NCI-H1930 (cell line): ENCODE data around the gene COX5A.

Experiments
- DNase-seq, 2 experiments: peaks; one replicate each; lab custom pipeline; 2025; lab: John Stamatoyannopoulos, UW

Gene COX5A

DNA sequence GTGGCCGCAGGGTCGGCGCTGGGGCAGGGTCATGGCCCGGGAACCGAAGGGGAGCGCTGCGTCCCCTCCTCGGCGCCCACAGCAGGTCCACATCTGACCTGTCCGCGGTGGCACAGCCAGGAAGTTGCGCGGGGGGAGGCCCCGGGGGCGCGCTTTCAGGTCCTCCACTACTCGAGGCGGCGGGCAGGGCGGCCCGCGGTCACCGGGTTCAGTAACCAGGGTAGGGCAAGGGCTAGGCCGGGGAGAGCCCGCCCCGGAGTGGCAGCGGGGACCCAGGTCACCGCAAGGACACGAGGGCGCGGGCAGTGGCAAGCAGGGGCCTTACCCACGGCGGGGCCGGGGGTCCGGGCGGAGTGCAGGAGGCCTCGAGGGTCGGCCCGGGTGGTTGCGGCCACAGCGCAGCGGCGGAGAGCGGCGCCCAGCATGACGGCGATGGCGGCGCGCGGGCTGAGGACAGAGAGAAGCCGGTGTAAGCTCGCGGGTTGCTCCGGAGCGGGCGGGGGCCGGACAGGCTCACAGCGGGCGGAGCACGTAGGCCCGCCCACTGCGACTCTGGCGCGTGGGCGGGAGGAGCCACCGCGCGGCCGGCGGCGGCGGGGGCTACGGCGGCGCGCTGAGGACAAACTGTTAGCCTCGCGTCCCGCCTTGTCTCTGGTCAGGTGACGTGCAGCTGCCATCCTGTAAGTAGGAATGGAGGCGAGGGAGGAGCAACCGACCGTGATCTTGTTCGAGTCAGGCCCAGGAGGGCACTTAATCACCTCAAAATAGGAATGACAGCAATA lies at the start of gene COX5A:
COX5A (minus strand) TSS at position 484 of the 782 bp plus-strand sequence; CDS start at position 425, 59 bp downstream.
- DNase-seq = peak; percentile 87 to 94

DNA sequence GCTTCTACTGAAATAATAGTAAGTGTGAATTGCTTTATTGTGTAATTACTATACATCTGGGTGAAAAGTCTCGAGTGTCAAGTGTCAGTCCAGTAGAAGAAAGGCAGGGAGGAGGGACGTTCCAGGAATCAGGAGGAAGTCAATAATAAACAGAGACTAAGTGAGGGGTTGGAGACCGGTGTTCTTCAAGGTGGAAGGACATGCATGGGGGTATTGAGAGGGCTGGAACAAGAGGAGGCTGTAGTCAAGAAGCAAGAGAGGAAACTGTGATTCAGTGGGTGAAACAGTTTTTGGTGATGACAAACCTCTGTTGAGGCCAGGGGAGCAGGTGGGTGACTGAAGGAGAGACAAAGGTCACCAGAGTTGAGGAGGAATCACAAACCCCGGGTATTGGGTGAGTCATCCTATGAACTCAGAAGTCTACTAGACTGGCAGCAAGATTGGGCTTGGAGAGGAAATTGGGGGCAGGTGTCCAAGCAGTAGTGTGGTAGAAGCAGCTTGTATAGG lies 45.9 kb upstream of the COX5A start:
- DNase-seq = no peak

DNA sequence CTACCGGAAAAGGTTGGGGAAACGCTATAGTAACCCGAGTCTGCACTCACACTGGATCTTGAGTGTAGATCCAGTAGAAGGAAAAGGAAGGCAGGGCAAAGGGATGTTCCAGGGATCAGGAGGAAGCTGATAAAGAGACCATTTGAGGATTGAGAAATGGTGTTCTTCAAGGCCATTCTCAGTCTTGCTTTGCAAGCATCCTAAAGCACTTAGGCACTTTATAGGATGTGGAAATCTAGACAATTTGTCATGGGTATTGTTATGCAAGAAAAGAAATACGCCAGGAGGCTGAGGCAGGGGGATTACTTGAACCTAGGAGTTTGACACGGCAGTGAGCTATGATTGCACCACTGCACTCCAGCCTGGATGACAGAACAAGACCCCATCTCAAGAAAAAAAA lies 44.3 kb upstream of the COX5A start:
- DNase-seq = no peak

GRCh38 chr15:74978503-74978902 lies 40.6 kb upstream of the COX5A start:
- no peak for DNase-seq

DNA sequence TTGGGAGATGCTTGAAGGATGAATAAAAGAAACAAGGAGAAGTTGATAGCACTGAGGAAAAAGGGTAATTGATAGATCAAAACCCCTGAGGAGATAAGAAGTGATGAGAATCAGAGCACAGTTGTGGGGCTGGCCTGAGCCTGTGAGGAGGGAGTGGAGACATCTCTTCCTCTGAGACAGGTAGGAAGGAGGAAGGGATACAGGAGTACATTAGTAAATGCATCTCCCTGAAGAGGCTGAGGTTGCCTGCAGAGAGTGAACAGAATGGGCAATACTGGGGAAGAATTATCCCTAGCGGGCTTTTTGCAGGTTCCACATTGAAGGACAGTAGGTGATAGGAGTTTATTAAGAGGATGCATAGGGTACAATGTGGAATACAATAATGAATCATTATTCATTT lies 40.2 kb upstream of the COX5A start:
- no peak for DNase-seq

DNA sequence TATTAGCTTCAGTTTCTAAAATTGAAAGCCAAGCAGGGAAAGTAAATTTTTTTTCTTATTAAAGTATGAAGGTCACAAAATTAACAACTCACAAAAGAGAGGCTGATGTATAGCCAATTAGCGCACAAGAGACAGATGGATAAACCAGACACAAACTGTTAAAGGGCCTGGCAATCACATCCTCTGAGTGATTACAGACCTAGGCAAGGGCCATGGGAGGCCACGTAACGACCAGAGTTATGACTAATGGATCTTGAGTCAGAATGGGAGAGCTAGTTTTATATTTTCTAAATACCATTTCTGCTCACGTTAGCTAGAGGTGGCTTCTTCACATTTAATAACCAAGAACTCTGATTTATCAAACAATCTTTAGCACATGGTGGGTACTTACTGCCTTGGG lies 39.7 kb upstream of the COX5A start:
- no peak for DNase-seq

DNA sequence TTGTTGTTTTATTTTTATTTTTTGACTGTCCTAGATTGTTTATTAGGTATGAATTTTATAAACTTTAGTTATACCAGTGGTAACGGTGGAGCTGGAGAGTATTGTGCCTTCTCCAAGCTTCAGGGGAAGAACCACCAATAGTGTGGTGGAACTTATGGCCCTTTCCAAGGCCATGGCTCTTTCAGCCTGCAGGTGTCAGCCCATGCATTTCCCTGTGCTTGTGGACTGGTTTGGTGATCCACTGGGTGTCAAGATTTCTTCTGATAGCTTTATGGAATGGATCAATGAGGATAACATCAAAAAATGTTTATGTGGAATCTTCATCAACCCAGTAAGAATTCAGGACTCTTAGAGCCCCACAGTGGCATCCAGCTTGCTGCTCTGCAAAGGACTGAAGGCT lies 38.3 kb upstream of the COX5A start:
- no peak for DNase-seq

- DNase-seq = no peak
Measured at GRCh38 chr15:74967670-74968069, 29.8 kb upstream of the COX5A start.

- no peak for DNase-seq
Measured at GRCh38 chr15:74964794-74965193, 26.9 kb upstream of the COX5A start.

GRCh38 chr15:74963213-74963612 lies 25.3 kb upstream of the COX5A start:
- no peak for DNase-seq

DNA sequence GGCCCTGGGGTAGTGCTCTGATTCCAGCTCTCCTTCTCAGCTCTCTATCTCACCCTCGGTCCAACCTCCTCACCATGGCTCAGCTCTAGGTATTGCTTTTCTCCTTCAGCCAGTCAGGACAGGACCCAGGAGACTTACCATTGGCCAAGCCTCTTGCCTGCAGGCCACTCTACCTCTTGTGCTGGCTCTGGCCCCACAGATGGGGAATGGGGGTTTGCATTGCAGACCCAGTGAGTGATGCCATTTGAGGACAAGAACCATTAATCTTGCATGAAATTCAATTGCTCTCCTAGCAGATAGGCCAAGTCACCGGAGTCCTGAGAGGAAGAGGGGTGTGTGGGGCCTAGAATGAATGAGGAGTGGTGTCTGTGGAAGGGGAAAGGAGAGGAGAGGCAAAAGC lies 24.8 kb upstream of the COX5A start:
- no peak for DNase-seq

DNA sequence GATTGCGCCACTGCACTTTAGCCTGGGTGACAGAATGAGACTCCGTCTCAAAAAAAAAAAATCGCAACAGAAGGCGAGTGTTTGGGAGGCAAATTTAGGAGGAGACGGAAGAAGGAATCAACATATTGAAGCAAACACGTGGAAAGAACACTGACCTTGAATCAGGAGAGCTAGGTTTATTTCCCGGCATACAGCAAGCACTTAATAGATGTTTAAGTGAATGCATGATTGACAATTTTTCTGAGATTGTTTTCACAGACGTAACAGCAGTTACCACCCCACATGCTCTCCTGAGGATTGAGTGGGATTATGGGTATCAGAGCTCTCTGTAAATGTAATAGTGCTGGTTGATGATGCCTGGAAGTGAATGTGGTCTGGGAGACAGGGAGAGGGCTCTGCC lies 24.3 kb upstream of the COX5A start:
- DNase-seq = no peak

GRCh38 chr15:74961616-74962015 lies 23.7 kb upstream of the COX5A start:
- DNase-seq = no peak

- no peak for DNase-seq
Measured at GRCh38 chr15:74960995-74961588, 23.2 kb upstream of the COX5A start.

GRCh38 chr15:74960286-74960685 lies 22.4 kb upstream of the COX5A start:
- DNase-seq = no peak

- DNase-seq = no peak
Measured at GRCh38 chr15:74959586-74959939, 21.7 kb upstream of the COX5A start.

- DNase-seq = no peak
Measured at GRCh38 chr15:74958908-74959585, 21.2 kb upstream of the COX5A start.

DNA sequence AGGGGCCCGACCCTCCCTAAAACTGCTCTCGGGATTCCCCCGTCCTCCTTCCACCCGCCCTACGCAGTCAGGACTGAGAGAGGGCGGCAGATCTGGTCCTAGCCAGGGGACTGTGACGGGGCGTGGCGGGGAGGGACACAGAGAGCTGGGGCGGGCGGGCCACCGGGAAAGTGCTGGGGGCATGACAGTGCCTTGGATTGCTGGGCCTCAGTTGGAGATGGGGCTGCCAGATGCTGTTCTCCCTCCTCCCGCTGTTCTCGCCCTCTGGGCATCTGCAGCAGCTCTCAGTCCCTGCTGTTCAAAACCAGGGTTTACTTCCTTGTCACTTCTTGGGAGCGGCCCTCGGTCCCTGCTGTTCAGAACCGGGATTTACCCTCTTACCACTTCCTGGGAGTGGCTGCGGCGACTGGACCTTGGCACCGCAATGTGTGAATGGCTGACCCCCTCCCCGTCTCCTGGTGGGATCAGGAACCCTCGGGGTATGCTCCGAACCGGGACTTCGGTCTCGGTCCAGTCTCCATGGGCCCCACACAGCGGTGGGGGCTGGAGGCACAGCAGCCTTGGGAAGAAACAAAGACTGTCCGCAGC lies 20.5 kb upstream of the COX5A start:
- no peak for DNase-seq

DNA sequence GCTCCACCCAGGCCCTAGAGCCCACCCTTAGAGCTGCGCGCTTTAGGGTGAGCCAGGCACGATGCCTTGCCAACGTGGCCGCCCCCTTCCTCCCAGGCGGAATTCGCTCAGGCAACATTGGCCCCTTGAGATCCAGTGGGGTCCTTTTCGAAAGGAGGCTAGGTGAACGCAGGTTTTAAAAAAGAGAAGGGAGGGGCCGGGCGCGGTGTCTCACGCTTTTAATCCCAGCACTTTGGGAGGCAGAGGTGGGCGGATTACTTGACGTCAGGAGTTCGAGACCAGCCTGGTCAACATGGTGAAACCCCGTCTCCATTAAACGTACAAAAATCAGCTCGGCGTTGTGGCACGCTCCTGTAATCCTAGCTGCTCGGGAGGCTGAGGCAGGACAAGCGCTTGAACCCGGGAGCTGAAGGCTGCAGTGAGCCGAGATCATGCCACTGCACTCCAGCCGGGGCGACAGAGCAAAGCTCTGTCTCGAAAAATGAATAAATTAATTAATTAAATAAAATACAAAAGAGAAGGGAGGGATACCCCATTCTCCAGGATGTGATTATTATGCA lies 19.7 kb upstream of the COX5A start:
- DNase-seq = no peak

DNA sequence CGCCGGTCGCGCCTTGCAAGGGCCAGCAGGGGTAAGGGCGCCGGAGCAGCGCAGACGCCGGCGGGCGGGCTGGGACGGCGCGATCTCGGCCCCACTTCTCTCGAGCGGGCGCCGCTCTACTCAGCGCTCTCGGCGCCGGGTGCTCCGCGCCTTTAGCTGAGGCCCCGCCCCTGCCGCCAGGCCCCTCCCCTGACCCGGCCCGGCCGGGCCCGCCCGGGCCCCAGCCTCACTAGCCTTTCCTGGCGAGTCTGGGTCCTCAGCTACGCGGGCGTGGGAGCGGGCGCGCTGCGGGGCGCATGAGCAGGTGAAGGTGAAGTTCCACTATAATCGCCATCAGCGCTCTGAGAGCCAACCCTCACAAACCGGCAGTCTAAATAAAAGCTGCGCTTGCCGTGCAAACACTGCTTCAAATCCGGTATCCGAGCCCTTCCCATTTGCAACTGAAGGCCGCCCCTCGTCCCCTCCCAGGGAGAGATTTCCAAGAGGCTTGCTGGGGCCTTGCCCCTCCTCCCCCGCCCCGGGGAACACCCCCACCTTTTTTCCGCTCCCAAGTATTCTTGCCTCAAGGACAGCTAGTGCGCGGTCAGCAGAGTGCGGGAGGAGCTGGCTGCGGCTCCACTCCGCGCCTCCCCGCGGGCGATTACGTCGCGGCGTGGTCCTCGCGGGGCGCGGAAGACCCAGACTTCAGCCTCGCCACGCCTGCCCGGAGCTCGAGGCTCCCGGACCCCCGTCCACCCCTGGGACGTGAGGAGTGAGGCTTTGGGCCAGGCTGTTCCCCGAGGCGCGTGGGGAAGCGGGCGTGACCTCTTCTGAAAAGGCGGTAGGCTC lies 19.0 kb upstream of the COX5A start, which contains the start of gene RPP25:
RPP25 (minus strand) TSS at position 125 of the 828 bp plus-strand sequence. CDS start 189 bp downstream, outside the sequence.
- DNase-seq = peak; percentile 63 to 79
